H9 (cell line): Measurements from ENCODE around the gene ZNF479. TPM values are rescaled to one million over a fixed set of nuclear protein-coding genes. Genes with fewer than 3 reads are reported as not detected.
"Not testable (repeated sequence)": the region's sequence is repeated elsewhere in the genome, so short reads cannot be mapped to it uniquely, and the experiment has no call there.

Experiments used
- DNase-seq: peaks from one replicate; pipeline ENCODE4 v3.0.0-alpha.2; 2017
- H2AFZ ChIP-seq: one replicate; pipeline ENCODE4 v1.6.1; 2013; ENCODE audit warnings: mild to moderate bottlenecking, low read length, control low read depth, moderate library complexity
- H2AK5ac ChIP-seq: 2 replicates; pipeline ENCODE4 v1.6.1; 2013; ENCODE audit warnings: low read length, control low read depth, mixed read lengths; ENCODE audit not compliant: insufficient read length
- H2BK120ac ChIP-seq: one replicate; pipeline ENCODE4 v1.6.1; 2013; ENCODE audit warnings: low read depth, mild to moderate bottlenecking, low read length, control low read depth, inconsistent platforms; ENCODE audit not compliant: poor library complexity, severe bottlenecking
- H2BK12ac ChIP-seq: 2 replicates; pipeline ENCODE4 v1.6.1; 2013; ENCODE audit warnings: low read length, control low read depth, mixed read lengths, low read depth; ENCODE audit not compliant: insufficient read length
- H2BK15ac ChIP-seq: 2 replicates; pipeline ENCODE4 v1.6.1; 2013; ENCODE audit warnings: low read depth, low read length, control low read depth
- H2BK20ac ChIP-seq: one replicate; pipeline ENCODE4 v1.6.1; 2013; ENCODE audit warnings: low read depth, mild to moderate bottlenecking, low read length, control low read depth, inconsistent platforms; ENCODE audit not compliant: poor library complexity, severe bottlenecking
- H2BK5ac ChIP-seq: 2 replicates; pipeline ENCODE4 v1.6.1; 2013; ENCODE audit warnings: low read length, control low read depth, mixed read lengths; ENCODE audit not compliant: insufficient read length
- H3K14ac ChIP-seq: 2 replicates; pipeline ENCODE4 v1.6.1; 2013; ENCODE audit warnings: low read length, control low read depth; ENCODE audit not compliant: insufficient read depth
- H3K18ac ChIP-seq: 2 replicates; pipeline ENCODE4 v1.6.1; 2013; ENCODE audit warnings: low read depth, mild to moderate bottlenecking, mixed read lengths, low read length, control low read depth; ENCODE audit not compliant: insufficient read length
- H3K23ac ChIP-seq: 2 replicates; pipeline ENCODE4 v1.6.1; 2013; ENCODE audit warnings: low read length, control low read depth, mixed read lengths, low read depth; ENCODE audit not compliant: insufficient read length
- H3K23me2 ChIP-seq: 2 replicates; pipeline ENCODE4 v1.6.1; 2013; ENCODE audit warnings: low read depth, mild to moderate bottlenecking, mixed read lengths, low read length, control low read depth; ENCODE audit not compliant: insufficient read length, poor library complexity, severe bottlenecking
- H3K27ac ChIP-seq: 2 replicates; pipeline ENCODE4 v1.5.1; 2013; ENCODE audit warnings: low read length, control low read depth, mixed read lengths, low read depth; ENCODE audit not compliant: insufficient read length
- H3K27me3 ChIP-seq: 2 replicates; pipeline ENCODE4 v1.6.1; 2013; ENCODE audit warnings: low read length, control low read depth, inconsistent platforms; ENCODE audit not compliant: insufficient read depth
- H3K4ac ChIP-seq: 2 replicates; pipeline ENCODE4 v1.6.1; 2013; ENCODE audit warnings: low read depth, mild to moderate bottlenecking, control low read depth, inconsistent platforms, low read length, moderate library complexity
- H3K4me1 ChIP-seq: 2 replicates; pipeline ENCODE4 v1.6.1; 2013; ENCODE audit warnings: low read length, control low read depth, inconsistent platforms; ENCODE audit not compliant: insufficient read depth
- H3K4me2 ChIP-seq: 2 replicates; pipeline ENCODE4 v1.6.1; 2013; ENCODE audit warnings: low read length, control low read depth, mixed read lengths; ENCODE audit not compliant: insufficient read length, insufficient read depth
- H3K56ac ChIP-seq: 2 replicates; pipeline ENCODE4 v1.6.1; 2013; ENCODE audit warnings: low read depth, mild to moderate bottlenecking, mixed read lengths, low read length, control low read depth; ENCODE audit not compliant: insufficient read length
- H3K79me1 ChIP-seq: 2 replicates; pipeline ENCODE4 v1.6.1; 2013; ENCODE audit warnings: low read depth, mild to moderate bottlenecking, moderate library complexity, low read length, control low read depth, inconsistent platforms; ENCODE audit not compliant: insufficient read depth, poor library complexity, severe bottlenecking
- H3K79me2 ChIP-seq: 2 replicates; pipeline ENCODE4 v1.6.1; 2013; ENCODE audit warnings: low read length, control low read depth, inconsistent platforms; ENCODE audit not compliant: insufficient read depth
- H3K9ac ChIP-seq: 2 replicates; pipeline ENCODE4 v1.6.1; 2013; ENCODE audit warnings: low read length, control low read depth, mixed read lengths; ENCODE audit not compliant: insufficient read length; ENCODE audit errors: extremely low read depth
- H3K9me3 ChIP-seq: one replicate; pipeline ENCODE4 v1.6.1; 2013; ENCODE audit warnings: low read depth, low read length, inconsistent platforms; ENCODE audit not compliant: control insufficient read depth
- H3T11ph ChIP-seq: one replicate; pipeline ENCODE4 v1.6.1; 2013; ENCODE audit warnings: mild to moderate bottlenecking, low read length, control low read depth, inconsistent platforms
- H4K20me1 ChIP-seq: one replicate; pipeline ENCODE4 v1.6.1; 2013; ENCODE audit not compliant: control insufficient read depth, insufficient read length, insufficient read depth
- H4K5ac ChIP-seq: 2 replicates; pipeline ENCODE4 v1.6.1; 2013; ENCODE audit warnings: low read depth, mild to moderate bottlenecking, mixed read lengths, low read length, control low read depth; ENCODE audit not compliant: insufficient read length
- H4K8ac ChIP-seq: replicated peaks from 2 replicates; pipeline ENCODE4 v1.6.1; 2013; ENCODE audit warnings: low read length, control low read depth, mixed read lengths, low read depth; ENCODE audit not compliant: insufficient read length
- H4K91ac ChIP-seq: 2 replicates; pipeline ENCODE4 v1.6.1; 2013; ENCODE audit warnings: low read depth, mild to moderate bottlenecking, moderate library complexity, mixed read lengths, low read length, control low read depth; ENCODE audit not compliant: insufficient read length
- H3K27ac Mint-ChIP-seq, 3 experiments: 2 replicates in 2 of 3; 3 replicates in 1 of 3; pipeline ENCODE4 v1.8.0; 2020 to 2021; ENCODE audit warnings: mixed read lengths in 3 of 3, mild to moderate bottlenecking in 1 of 3, moderate library complexity in 1 of 3
- H3K27me3 Mint-ChIP-seq: 2 replicates; pipeline ENCODE4 v1.8.0; 2021; ENCODE audit warnings: low read depth, mild to moderate bottlenecking, moderate library complexity, mixed read lengths
- H3K36me3 Mint-ChIP-seq, 3 experiments: 2 replicates in 2 of 3; 3 replicates in 1 of 3; pipeline ENCODE4 v1.8.0; 2020 to 2021; ENCODE audit warnings: low read depth in 3 of 3, mixed read lengths in 3 of 3; ENCODE audit not compliant: insufficient read depth in 1 of 3
- H3K4me1 Mint-ChIP-seq, 2 experiments: 2 replicates each; pipeline ENCODE4 v1.8.0; 2020; ENCODE audit warnings: mixed read lengths in 2 of 2
- H3K4me3 Mint-ChIP-seq, 2 experiments: 2 replicates in 1 of 2; 3 replicates in 1 of 2; pipeline ENCODE4 v1.8.0; 2020 to 2021; ENCODE audit warnings: mild to moderate bottlenecking in 2 of 2, mixed read lengths in 2 of 2, moderate library complexity in 1 of 2
- H3K9me3 Mint-ChIP-seq, 2 experiments: 2 replicates in 1 of 2; 3 replicates in 1 of 2; pipeline ENCODE4 v1.8.0; 2020; ENCODE audit warnings: mild to moderate bottlenecking in 2 of 2, mixed read lengths in 2 of 2, moderate library complexity in 1 of 2
- WGBS: extraction: QIAGEN DNeasy Blood & Tissue Kit; methylation state at CpG from one replicate; pipeline ENCODE4 v1.1.7; 2013; ENCODE audit warnings: missing lambda C conversion rate, low lambda C conversion rate, mixed read lengths; ENCODE audit not compliant: insufficient read length; ENCODE audit errors: extremely low coverage; 5-methylcytosine and 5-hydroxymethylcytosine counted together
- total RNA-seq: library from RNA; stranded (reverse); gene quantifications from 2 replicates; pipeline ENCODE4 v1.2.1, GENCODE V29; 2021
- TF ChIP-seq, protein P1 (sequence below): fragments of 200-600 bp; sonication (generic); conservative IDR thresholded peaks from 3 replicates; pipeline ENCODE4 v1.8.0; 2021; ENCODE audit warnings: antibody characterized with exemption, mild to moderate bottlenecking

ZNF479 gene
- total RNA-seq, 1 experiment from 2014 or later = not detected

DNA sequence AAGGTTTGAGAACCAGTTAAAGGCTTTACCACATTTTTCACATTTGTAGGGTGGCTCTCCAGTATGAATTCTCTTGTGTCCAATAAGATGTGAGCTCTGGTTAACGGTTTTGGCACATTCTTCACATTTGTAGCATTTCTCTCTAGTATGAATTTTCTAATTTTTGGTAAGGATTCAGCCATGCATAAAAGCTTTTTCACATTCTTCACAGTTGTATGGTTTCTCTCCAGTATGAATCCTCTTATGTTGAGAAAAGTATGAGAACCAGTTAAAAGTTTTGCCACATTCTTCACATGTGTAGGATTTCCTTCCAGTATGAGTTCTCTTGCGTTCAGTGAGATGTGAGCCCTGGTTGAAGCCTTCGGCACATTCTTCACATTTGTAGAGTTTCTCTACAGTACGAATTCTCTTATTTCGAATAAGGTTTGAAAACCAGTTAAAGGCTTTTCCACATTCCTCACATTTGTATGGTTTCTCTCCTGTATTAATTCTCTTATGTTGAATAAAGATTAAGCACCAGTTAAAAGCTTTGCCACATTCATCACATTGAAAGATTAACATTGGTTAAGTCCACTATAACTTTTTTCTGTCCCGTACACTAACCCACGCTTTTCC, 33.2 kb upstream of the ZNF479 start:
- Histone ChIP-seq H3K23ac (no peak overlapping the region), H3K4me1 (no peaks in the 10 kb centered on the region), H2BK120ac (no peak overlapping the region), H3K4me2 (no peak overlapping the region), H3K27ac (no peak overlapping the region), H4K8ac (no peak overlapping the region), H2BK20ac (no peak overlapping the region), H2BK15ac (no peak overlapping the region), H2AFZ (no peak overlapping the region), H2BK12ac (no peak overlapping the region), H2AK5ac (no peak overlapping the region), H3K9me3 (peaks cover 44% of the 10 kb centered on the region), H2BK5ac (no peak overlapping the region), H3K23me2 (no peaks in the 10 kb centered on the region), H3K18ac (no peak overlapping the region), H3K79me1 (no peaks in the 10 kb centered on the region), H3K79me2 (no peaks in the 10 kb centered on the region), H3K27me3 (no peaks in the 10 kb centered on the region), H4K20me1 (no peaks in the 10 kb centered on the region), H4K5ac (no peak overlapping the region), H4K91ac (no peak overlapping the region), H3K9ac (no peak overlapping the region), H3K4ac (no peak overlapping the region), H3K56ac (no peak overlapping the region), H3T11ph (no peak overlapping the region), H3K14ac (no peak overlapping the region)
- peaks cover 51 to 54% of the 10 kb centered on the region in 2 experiments for H3K9me3 Mint-ChIP-seq
- no peak overlapping the region for H3K4me3 Mint-ChIP-seq
- no peaks in the 10 kb centered on the region for H3K4me1 Mint-ChIP-seq
- TF ChIP-seq, protein P1, sequence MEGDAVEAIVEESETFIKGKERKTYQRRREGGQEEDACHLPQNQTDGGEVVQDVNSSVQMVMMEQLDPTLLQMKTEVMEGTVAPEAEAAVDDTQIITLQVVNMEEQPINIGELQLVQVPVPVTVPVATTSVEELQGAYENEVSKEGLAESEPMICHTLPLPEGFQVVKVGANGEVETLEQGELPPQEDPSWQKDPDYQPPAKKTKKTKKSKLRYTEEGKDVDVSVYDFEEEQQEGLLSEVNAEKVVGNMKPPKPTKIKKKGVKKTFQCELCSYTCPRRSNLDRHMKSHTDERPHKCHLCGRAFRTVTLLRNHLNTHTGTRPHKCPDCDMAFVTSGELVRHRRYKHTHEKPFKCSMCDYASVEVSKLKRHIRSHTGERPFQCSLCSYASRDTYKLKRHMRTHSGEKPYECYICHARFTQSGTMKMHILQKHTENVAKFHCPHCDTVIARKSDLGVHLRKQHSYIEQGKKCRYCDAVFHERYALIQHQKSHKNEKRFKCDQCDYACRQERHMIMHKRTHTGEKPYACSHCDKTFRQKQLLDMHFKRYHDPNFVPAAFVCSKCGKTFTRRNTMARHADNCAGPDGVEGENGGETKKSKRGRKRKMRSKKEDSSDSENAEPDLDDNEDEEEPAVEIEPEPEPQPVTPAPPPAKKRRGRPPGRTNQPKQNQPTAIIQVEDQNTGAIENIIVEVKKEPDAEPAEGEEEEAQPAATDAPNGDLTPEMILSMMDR = no peak
- DNase-seq = no peak
- H3K27me3 Mint-ChIP-seq = no peaks in the 10 kb centered on the region
- no peak overlapping the region for H3K27ac Mint-ChIP-seq
- no CpG with 5 or more reads among the region's 7 CpGs for WGBS
- peaks cover 5 to 20% (median 9%) of the 10 kb centered on the region in 3 experiments; a peak in 6 of 7 replicates for H3K36me3 Mint-ChIP-seq

DNA sequence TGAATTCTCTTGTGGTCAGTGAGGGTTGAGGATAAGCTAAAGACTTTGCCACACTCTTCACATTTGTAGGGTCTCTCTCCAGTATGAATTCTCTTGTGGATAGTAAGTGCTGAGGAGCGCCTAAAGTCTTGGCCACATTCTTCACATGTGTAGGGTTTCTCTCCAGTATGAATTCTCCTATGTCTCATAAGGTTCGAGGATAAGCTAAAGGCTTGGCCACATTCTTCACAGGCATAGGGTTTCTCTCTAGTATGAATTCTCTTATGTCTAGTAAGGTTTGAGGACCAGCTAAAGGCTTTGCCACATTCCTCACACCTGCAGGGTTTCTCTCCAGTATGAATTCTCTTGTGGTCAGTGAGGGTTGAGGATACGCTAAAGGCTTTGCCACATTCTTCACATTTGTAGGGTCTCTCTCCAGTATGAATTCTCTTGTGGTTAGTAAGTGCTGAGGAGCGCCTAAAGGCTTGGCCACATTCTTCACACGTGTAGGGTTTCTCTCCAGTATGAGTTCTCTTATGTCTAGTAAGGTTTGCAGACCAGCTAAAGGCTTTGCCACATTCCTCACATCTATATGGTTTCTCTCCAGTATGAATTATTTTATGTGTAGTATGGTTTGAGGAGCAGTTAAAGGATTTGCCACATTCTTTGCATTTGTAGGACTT, 12.0 kb downstream of the ZNF479 start:
- H3K4me2 ChIP-seq, H3K27ac Mint-ChIP-seq: not testable (repeated sequence)
- WGBS = no CpG with 5 or more reads among the region's 5 CpGs

More for the DNA sequence above, 12.0 kb downstream of the ZNF479 start:
- not testable (repeated sequence) for H3K79me1 ChIP-seq, H3K27me3 Mint-ChIP-seq, H2BK12ac ChIP-seq, DNase-seq, H3K4ac ChIP-seq, H3K27me3 ChIP-seq, H3K14ac ChIP-seq, H3K56ac ChIP-seq, H3K27ac ChIP-seq, H2BK5ac ChIP-seq, H2BK20ac ChIP-seq, H3K4me3 Mint-ChIP-seq, H3K36me3 Mint-ChIP-seq, H2BK15ac ChIP-seq, H3T11ph ChIP-seq, H3K9me3 ChIP-seq, H3K79me2 ChIP-seq, H4K8ac ChIP-seq, H4K5ac ChIP-seq, H3K23ac ChIP-seq, H3K23me2 ChIP-seq, H3K9ac ChIP-seq, H3K18ac ChIP-seq, H3K4me1 Mint-ChIP-seq, H2BK120ac ChIP-seq, H2AK5ac ChIP-seq, H4K91ac ChIP-seq, H4K20me1 ChIP-seq, H2AFZ ChIP-seq, H3K4me1 ChIP-seq
- peaks cover 51 to 53% of the 10 kb centered on the region in 2 experiments for H3K9me3 Mint-ChIP-seq
